H1 (cell line): ENCODE measurements around the gene CIBAR2. TPM values are rescaled to one million over a fixed set of nuclear protein-coding genes. Genes with fewer than 3 reads are reported as not detected.
A peak's percentile ranks its signal among the peaks of the same experiment; 100 is the strongest.

Source experiments
- CTCF ChIA-PET: fragments of 300-600 bp; sonication (Branson Sonifier 250); formaldehyde crosslinking; loops from one replicate; lab custom pipeline; 2021; ENCODE audit not compliant: partially characterized antibody; lab: Charles Lee
- POLR2A ChIA-PET: fragments of 300-600 bp; sonication (Branson Sonifier 250); formaldehyde crosslinking; loops from one replicate; lab custom pipeline; 2021; ENCODE audit warnings: inconsistent platforms; ENCODE audit not compliant: partially characterized antibody; lab: Charles Lee
- DNase-seq, 2 experiments: peaks; one replicate each; pipeline versions ENCODE4 v3.0.0 to v3.0.0-alpha.2; 2010 to 2022; ENCODE audit warnings: low spot score in 2 of 2, low read depth in 1 of 2, mixed read lengths in 1 of 2
- FAIRE-seq: peaks from 2 replicates; lab custom pipeline; 2011; peaks lifted over from hg19 to GRCh38; lab: Jason Lieb, UNC
- H2AFZ ChIP-seq: 2 replicates; pipeline ENCODE4 v1.8.1; 2012; ENCODE audit warnings: low read length, inconsistent platforms
- H2AK5ac ChIP-seq: 2 replicates; pipeline ENCODE4 v1.6.1; 2013; ENCODE audit warnings: low read depth, low read length
- H2BK120ac ChIP-seq: replicated peaks from 2 replicates; pipeline ENCODE3; 2013; ENCODE audit warnings: low read depth, low read length, inconsistent platforms
- H2BK12ac ChIP-seq: 2 replicates; pipeline ENCODE4 v1.6.1; 2013; ENCODE audit warnings: low read depth, low read length
- H2BK15ac ChIP-seq: 2 replicates; pipeline ENCODE4 v1.6.1; 2013; ENCODE audit warnings: low read length
- H2BK20ac ChIP-seq: 2 replicates; pipeline ENCODE4 v1.6.1; 2013; ENCODE audit warnings: low read length
- H2BK5ac ChIP-seq: 2 replicates; pipeline ENCODE4 v1.6.1; 2013; ENCODE audit warnings: low read depth, low read length
- H3K14ac ChIP-seq: 2 replicates; pipeline ENCODE4 v1.6.1; 2013; ENCODE audit warnings: inconsistent platforms; ENCODE audit not compliant: insufficient read length
- H3K18ac ChIP-seq: 2 replicates; pipeline ENCODE4 v1.6.1; 2013; ENCODE audit warnings: low read length; ENCODE audit errors: extremely low read depth
- H3K23ac ChIP-seq: 2 replicates; pipeline ENCODE4 v1.6.1; 2013; ENCODE audit warnings: inconsistent platforms; ENCODE audit not compliant: insufficient read length
- H3K23me2 ChIP-seq: 2 replicates; pipeline ENCODE4 v1.6.1; 2013; ENCODE audit warnings: low read depth, low read length
- H3K27ac ChIP-seq: 2 replicates; pipeline ENCODE4 v1.6.1; 2011; ENCODE audit warnings: low read depth, low read length, inconsistent platforms
- H3K27me3 ChIP-seq, 4 experiments: replicated peaks in 1 of 4; 1 replicate in 1 of 4; 2 replicates in 3 of 4; pipeline versions ENCODE4 v1.6.1 to v1.8.1; 2011 to 2013; ENCODE audit warnings: low read length in 3 of 4, mild to moderate bottlenecking in 3 of 4, inconsistent platforms in 2 of 4, mixed read lengths in 2 of 4, moderate library complexity in 1 of 4; ENCODE audit not compliant: control insufficient read depth in 3 of 4, insufficient read depth in 3 of 4; ENCODE audit errors: extremely low read depth in 1 of 4
- H3K36me3 ChIP-seq, 4 experiments: 2 replicates each; pipeline versions ENCODE4 v1.6.1 to v1.8.1; 2011 to 2013; ENCODE audit warnings: mild to moderate bottlenecking in 4 of 4, low read length in 3 of 4, moderate library complexity in 2 of 4, control low read depth in 1 of 4, inconsistent platforms in 1 of 4; ENCODE audit not compliant: insufficient read depth in 4 of 4, control insufficient read depth in 2 of 4
- H3K4ac ChIP-seq: replicated peaks from 2 replicates; pipeline ENCODE3; 2013; ENCODE audit warnings: low read length, low read depth, mixed read lengths, inconsistent platforms; ENCODE audit not compliant: insufficient read length
- H3K4me1 ChIP-seq, 4 experiments: replicated peaks in 1 of 4; 1 replicate in 1 of 4; 2 replicates in 3 of 4; pipeline versions ENCODE4 v1.6.1 to v1.8.1; 2011 to 2013; ENCODE audit warnings: low read length in 3 of 4, inconsistent platforms in 2 of 4, mixed read lengths in 1 of 4; ENCODE audit not compliant: insufficient read depth in 4 of 4, control insufficient read depth in 3 of 4
- H3K4me2 ChIP-seq, 2 experiments: 2 replicates each; pipeline versions ENCODE4 v1.6.1 to v1.8.1; 2011 to 2013; ENCODE audit warnings: low read depth in 2 of 2, low read length in 2 of 2, control low read depth in 1 of 2, inconsistent platforms in 1 of 2, mild to moderate bottlenecking in 1 of 2; ENCODE audit not compliant: insufficient read depth in 1 of 2
- H3K4me3 ChIP-seq, 4 experiments: fragments of 200-600, 300-600 bp in 1 of 4; sonication (generic), shearing (Covaris generic), sonication (Bioruptor Twin) in 1 of 4; 2 replicates each; pipeline versions ENCODE4 v1.5.1 to v1.8.1; 2011 to 2016; ENCODE audit warnings: low read length in 4 of 4, low read depth in 3 of 4, control low read depth in 2 of 4, inconsistent platforms in 2 of 4, mild to moderate bottlenecking in 2 of 4, mixed read lengths in 1 of 4, moderate library complexity in 1 of 4; ENCODE audit not compliant: insufficient read depth in 2 of 4; ENCODE audit errors: extremely low read depth in 1 of 4
- H3K56ac ChIP-seq: replicated peaks from 2 replicates; pipeline ENCODE3; 2013; ENCODE audit warnings: low read depth, mild to moderate bottlenecking, mixed read lengths, low read length, inconsistent platforms; ENCODE audit not compliant: insufficient read length
- H3K79me1 ChIP-seq: 2 replicates; pipeline ENCODE4 v1.6.1; 2013; ENCODE audit warnings: low read depth, low read length, control low read depth
- H3K79me2 ChIP-seq, 2 experiments: 2 replicates each; pipeline versions ENCODE4 v1.6.1 to v1.8.1; 2012 to 2013; ENCODE audit warnings: low read length in 2 of 2, mild to moderate bottlenecking in 2 of 2, inconsistent platforms in 1 of 2; ENCODE audit not compliant: insufficient read depth in 2 of 2, control insufficient read depth in 1 of 2
- H3K9ac ChIP-seq, 4 experiments: replicated peaks in 1 of 4; 1 replicate in 1 of 4; 2 replicates in 3 of 4; pipeline versions ENCODE4 v1.6.1 to v1.8.1; 2011 to 2013; ENCODE audit warnings: low read depth in 3 of 4, low read length in 3 of 4, control low read depth in 2 of 4, mild to moderate bottlenecking in 2 of 4, moderate library complexity in 2 of 4, inconsistent platforms in 1 of 4; ENCODE audit errors: extremely low read depth in 1 of 4
- H3K9me3 ChIP-seq, 2 experiments: 2 replicates each; pipeline versions ENCODE4 v1.6.1 to v1.8.1; 2012 to 2013; ENCODE audit warnings: mild to moderate bottlenecking in 2 of 2, moderate library complexity in 2 of 2, control low read depth in 1 of 2, inconsistent platforms in 1 of 2, low read depth in 1 of 2, low read length in 1 of 2, mixed read lengths in 1 of 2; ENCODE audit not compliant: insufficient read depth in 2 of 2
- H4K20me1 ChIP-seq, 2 experiments: replicated peaks in 1 of 2; 2 replicates each; pipeline versions ENCODE3 to v1.8.1; 2011 to 2013; ENCODE audit warnings: inconsistent platforms in 2 of 2, low read length in 2 of 2, mild to moderate bottlenecking in 1 of 2; ENCODE audit not compliant: insufficient read depth in 2 of 2, control insufficient read depth in 1 of 2
- H4K5ac ChIP-seq: 2 replicates; pipeline ENCODE4 v1.6.1; 2013; ENCODE audit warnings: low read length, low read depth, mixed read lengths, inconsistent platforms; ENCODE audit not compliant: insufficient read length
- H4K8ac ChIP-seq: 2 replicates; pipeline ENCODE4 v1.8.0; 2013; ENCODE audit warnings: mild to moderate bottlenecking, moderate library complexity, low read length, inconsistent platforms; ENCODE audit not compliant: insufficient read depth; ENCODE audit errors: extremely low read depth
- H4K91ac ChIP-seq: replicated peaks from 2 replicates; pipeline ENCODE3; 2013; ENCODE audit warnings: low read length, mixed read lengths, inconsistent platforms; ENCODE audit not compliant: insufficient read length
- ASH2L ChIP-seq: fragments of 200-600, 300-600 bp; sonication (generic); IDR thresholded peaks from one replicate; pipeline ENCODE4 v1.7.1; 2017; ENCODE audit warnings: low read length
- CEBPB ChIP-seq: IDR thresholded peaks from 2 replicates; pipeline ENCODE4 v1.6.1; 2012; ENCODE audit warnings: low read depth, low read length
- EP300 ChIP-seq, 2 experiments: IDR thresholded peaks; 1 replicate in 1 of 2; 2 replicates in 1 of 2; pipeline ENCODE4 v1.6.1; 2011 to 2012; ENCODE audit warnings: low read depth in 2 of 2, low read length in 2 of 2, mild to moderate bottlenecking in 2 of 2, borderline replicate concordance in 1 of 2, inconsistent platforms in 1 of 2, moderate library complexity in 1 of 2
- KDM5A ChIP-seq: fragments of 200-600 bp; IDR thresholded peaks from 2 replicates; pipeline ENCODE4 v1.7.1; 2012; ENCODE audit warnings: mild to moderate bottlenecking, low read length, inconsistent platforms, mixed read lengths
- NANOG ChIP-seq: IDR thresholded peaks from 2 replicates; pipeline ENCODE4 v1.6.1; 2011; ENCODE audit warnings: low read length, low read depth, mild to moderate bottlenecking, inconsistent platforms; ENCODE audit not compliant: insufficient read depth, poor library complexity, severe bottlenecking
- POLR2A ChIP-seq, 2 experiments: IDR thresholded peaks; 1 replicate in 1 of 2; 2 replicates in 1 of 2; pipeline ENCODE4 v1.6.1; 2011; ENCODE audit warnings: low read depth in 2 of 2, low read length in 2 of 2, mild to moderate bottlenecking in 2 of 2; ENCODE audit errors: control extremely low read depth in 1 of 2
- TBP ChIP-seq: IDR thresholded peaks from 2 replicates; pipeline ENCODE4 v1.6.1; 2011; ENCODE audit warnings: low read depth, low read length, improper control_type of control experiment
- WGBS, 2 experiments: shearing (Covaris generic) in 1 of 2; methylation state at CpG; one replicate each; pipeline versions ENCODE4 v1.1.6 to v1.1.7; 2013 to 2015; ENCODE audit warnings: low lambda C conversion rate in 2 of 2, mixed read lengths in 2 of 2, inconsistent platforms in 1 of 2, low coverage in 1 of 2, missing lambda C conversion rate in 1 of 2; ENCODE audit not compliant: insufficient replicate concordance in 2 of 2, insufficient coverage in 1 of 2, insufficient read length in 1 of 2; ENCODE audit errors: extremely low coverage in 1 of 2, missing lambda C conversion rate in 1 of 2; 5-methylcytosine and 5-hydroxymethylcytosine counted together
- polyA plus RNA-seq, 7 experiments: library from polyadenylated mRNA; depleted of rRNA in 3 of 7; stranded (reverse) in 5 of 7; unstranded in 2 of 7; fragments of >200 nt in 5 of 7; fragments of 200-250 nt in 2 of 7; gene quantifications; 1 replicate in 5 of 7; 2 replicates in 1 of 7; 4 replicates in 1 of 7; pipeline versions ENCODE4 v1.2.1 to v1.2.3, GENCODE V29; 2011 to 2013; ENCODE audit warnings: missing spikeins in 2 of 7, mixed read lengths in 2 of 7
- total RNA-seq: library from RNA; stranded (reverse); fragmentation: NEBNext Ultra II Directional; extraction: Animal tissue kit (Norgen Biotek cat#: 25700); gene quantifications from 2 replicates; pipeline ENCODE4 v1.2.1, GENCODE V29; 2021

Gene CIBAR2
- total and polyA plus RNA-seq, 2 of the 8 experiments (the other 6 are each of a cell fraction or from before 2014, with no cell fraction given) = 0.18 TPM; not detected in 1

DNA sequence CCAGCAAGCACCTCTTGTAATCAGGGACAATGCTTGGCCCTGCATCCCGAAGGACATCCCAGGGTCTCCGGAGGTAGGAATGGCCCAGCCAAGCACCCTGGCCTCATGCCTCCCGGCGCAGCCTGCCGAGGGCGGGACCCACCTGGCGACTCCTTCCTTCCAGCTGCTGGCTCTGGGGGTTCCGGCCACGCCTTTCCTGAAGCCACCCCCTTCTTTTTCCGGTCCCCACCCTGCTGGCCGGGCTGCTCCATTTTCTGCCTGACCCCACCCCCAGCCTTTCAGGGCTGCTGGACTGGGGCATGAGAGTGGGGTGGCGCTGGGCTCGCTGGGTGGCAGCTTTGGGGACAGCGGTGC, 22.5 kb upstream of the CIBAR2 start:
- no peaks in the 10 kb centered on the region for H4K20me1 ChIP-seq
- H2AK5ac ChIP-seq = no peak overlapping the region
- no peak overlapping the region for H3K27ac ChIP-seq
- H3K23me2 ChIP-seq = no peaks in the 10 kb centered on the region
- peak overlapping the region; percentile 81; the same call in 1 of the 2 replicates for H2BK12ac ChIP-seq
- H2BK120ac ChIP-seq = no peak overlapping the region
- H3K56ac ChIP-seq = no peak overlapping the region
- no peaks in the 10 kb centered on the region for H3K36me3 ChIP-seq
- no peak overlapping the region for H3K18ac ChIP-seq
- H3K4ac ChIP-seq = no peak overlapping the region
- no peak overlapping the region for H2BK15ac ChIP-seq
- ChIA-PET POLR2A (interaction anchor here (1.0 to 1.3 kb wide), 2 partner anchors 8 to 18 kb away, joined by 3 read pairs; no protein-coding TSS in a partner anchor), CTCF (interaction anchor here (0.7 to 1.7 kb wide), 4 partner anchors 8 to 163 kb away, joined by 3 to 4 read pairs (median 3); no protein-coding TSS in a partner anchor)
- H2BK5ac ChIP-seq = 0 out of 2 replicates have a peak overlapping the region, but pooled peaks have one; percentile 18
- TF ChIP-seq POLR2A (IDR thresholded peaks at IDR 0.05; ENCODE audit: control extremely low read depth in 1 of 2, low read depth in 2 of 2, low read length in 2 of 2) (no peak), CEBPB (no peak), TBP (no peak), ASH2L (no peak), KDM5A (no peak), NANOG (no peak), EP300 (IDR thresholded peaks at IDR 0.05; ENCODE audit: borderline replicate concordance in 1 of 2, low read depth in 2 of 2, low read length in 2 of 2) (no peak)
- no peaks in the 10 kb centered on the region; a peak in 1 of 4 replicates for H3K9me3 ChIP-seq
- H3K79me2 ChIP-seq = no peaks in the 10 kb centered on the region
- no peak for DNase-seq
- no peak overlapping the region for H4K8ac ChIP-seq
- WGBS, 2 experiments = 91% methylated on average over 12 of the region's 14 CpGs; no CpG with 5 or more reads in 1 of the 2 experiments
- no peak overlapping the region for H3K9ac ChIP-seq
- peak overlapping the region; percentile 36 for H4K91ac ChIP-seq
- no peak overlapping the region for H2BK20ac ChIP-seq
- H2AFZ ChIP-seq = no peak overlapping the region
- no peak overlapping the region for H3K23ac ChIP-seq
- no peaks in the 10 kb centered on the region for H3K27me3 ChIP-seq
- no peak overlapping the region for H3K4me3 ChIP-seq
- H3K79me1 ChIP-seq = no peaks in the 10 kb centered on the region
- H3K4me2 ChIP-seq = no peak overlapping the region
- H3K14ac ChIP-seq = no peak overlapping the region
- no peak overlapping the region for H4K5ac ChIP-seq
- FAIRE-seq = no peak
- H3K4me1 ChIP-seq = peaks cover 0 to 11% (median 2%) of the 10 kb centered on the region in 4 experiments; a peak in 4 of 7 replicates
